H7 (cell line): ENCODE results near the gene SORBS2. TPM values are rescaled to one million over a fixed set of nuclear protein-coding genes. Genes with fewer than 3 reads are reported as not detected.
"Not testable (repeated sequence)": the region's sequence is repeated elsewhere in the genome, so short reads cannot be mapped to it uniquely, and the experiment has no call there.

ENCODE experiments used
- DNase-seq: peaks from one replicate; pipeline ENCODE4 v3.0.0; 2012
- H3K27me3 ChIP-seq: 2 replicates; pipeline ENCODE4 v1.6.0; 2011; ENCODE audit warnings: mild to moderate bottlenecking, low read length; ENCODE audit not compliant: control insufficient read depth, insufficient read depth
- H3K36me3 ChIP-seq: replicated peaks from 2 replicates; pipeline ENCODE4 v1.5.1; 2011; ENCODE audit warnings: low read length; ENCODE audit not compliant: control insufficient read depth, insufficient read depth
- H3K4me3 ChIP-seq: 2 replicates; pipeline ENCODE4 v1.5.1; 2011; ENCODE audit warnings: low read depth, mild to moderate bottlenecking, control low read depth, low read length, moderate library complexity; ENCODE audit not compliant: insufficient read depth
- total RNA-seq: library from RNA; depleted of rRNA; stranded (reverse); fragments of >200 nt; shearing (Covaris generic); gene quantifications from 2 replicates; pipeline ENCODE4 v1.2.3, GENCODE V29; 2014; rRNA removed

SORBS2 gene
- 6.8 and 7.3 TPM in 2 replicates for total RNA-seq

GRCh38 chr4:185811509-185812364, at the start of gene SORBS2:
TSS of gene SORBS2 (minus strand) at chr4:185812194. CDS start at chr4:185690571, 121,623 bp downstream.
- no peaks in the 10 kb centered on the region for H3K36me3 ChIP-seq
- no peak for DNase-seq
- H3K27me3 ChIP-seq = no peaks in the 10 kb centered on the region
- no peak within 1 kb of the TSS for H3K4me3 ChIP-seq

GRCh38 chr4:185859111-185859510, 47.1 kb upstream of the SORBS2 start:
- Histone ChIP-seq H3K4me3 (no peak overlapping the region), H3K36me3 (no peaks in the 10 kb centered on the region), H3K27me3 (no peaks in the 10 kb centered on the region)
- no peak for DNase-seq

GRCh38 chr4:185857561-185857960, 45.6 kb upstream of the SORBS2 start:
- DNase-seq, H3K36me3 ChIP-seq, H3K27me3 ChIP-seq, H3K4me3 ChIP-seq: not testable (repeated sequence)

- H3K4me3 ChIP-seq = no peak overlapping the region
- DNase-seq = no peak
- no peaks in the 10 kb centered on the region for H3K27me3 ChIP-seq
- no peaks in the 10 kb centered on the region for H3K36me3 ChIP-seq
Measured at GRCh38 chr4:185853841-185854240, 41.8 kb upstream of the SORBS2 start.

- no peaks in the 10 kb centered on the region for H3K36me3 ChIP-seq
- DNase-seq = no peak
- no peak overlapping the region for H3K4me3 ChIP-seq
- no peaks in the 10 kb centered on the region for H3K27me3 ChIP-seq
Measured at GRCh38 chr4:185852961-185853360, 41.0 kb upstream of the SORBS2 start.

- H3K4me3 ChIP-seq = no peak overlapping the region
- H3K27me3 ChIP-seq = no peaks in the 10 kb centered on the region
- no peak for DNase-seq
- H3K36me3 ChIP-seq = no peaks in the 10 kb centered on the region
Measured at GRCh38 chr4:185849664-185850550, 37.9 kb upstream of the SORBS2 start.

GRCh38 chr4:185847352-185848097, 35.5 kb upstream of the SORBS2 start:
- Histone ChIP-seq H3K4me3 (no peak overlapping the region), H3K36me3 (no peaks in the 10 kb centered on the region), H3K27me3 (no peaks in the 10 kb centered on the region)
- no peak for DNase-seq

- no peak for DNase-seq
- Histone ChIP-seq H3K27me3 (no peaks in the 10 kb centered on the region), H3K4me3 (no peak overlapping the region), H3K36me3 (no peaks in the 10 kb centered on the region)
Measured at GRCh38 chr4:185846505-185847150, 34.6 kb upstream of the SORBS2 start.

GRCh38 chr4:185845966-185846365, 34.0 kb upstream of the SORBS2 start:
- H3K36me3 ChIP-seq = no peaks in the 10 kb centered on the region
- H3K4me3 ChIP-seq = no peak overlapping the region
- H3K27me3 ChIP-seq = no peaks in the 10 kb centered on the region
- no peak for DNase-seq

- Histone ChIP-seq H3K27me3 (no peaks in the 10 kb centered on the region), H3K4me3 (no peak overlapping the region), H3K36me3 (no peaks in the 10 kb centered on the region)
- no peak for DNase-seq
Measured at GRCh38 chr4:185841451-185841850, 29.5 kb upstream of the SORBS2 start.

GRCh38 chr4:185840953-185841352, 29.0 kb upstream of the SORBS2 start:
- Histone ChIP-seq H3K36me3 (no peaks in the 10 kb centered on the region), H3K27me3 (no peaks in the 10 kb centered on the region), H3K4me3 (no peak overlapping the region)
- no peak for DNase-seq

- Histone ChIP-seq H3K36me3 (no peaks in the 10 kb centered on the region), H3K27me3 (no peaks in the 10 kb centered on the region), H3K4me3 (no peak overlapping the region)
- no peak for DNase-seq
Measured at GRCh38 chr4:185840201-185840600, 28.2 kb upstream of the SORBS2 start.

GRCh38 chr4:185839770-185840169, 27.8 kb upstream of the SORBS2 start:
- DNase-seq = no peak
- no peaks in the 10 kb centered on the region for H3K27me3 ChIP-seq
- no peak overlapping the region for H3K4me3 ChIP-seq
- no peaks in the 10 kb centered on the region for H3K36me3 ChIP-seq

GRCh38 chr4:185839194-185839712, 27.3 kb upstream of the SORBS2 start:
- peak; percentile 67 for DNase-seq
- Histone ChIP-seq H3K4me3 (no peak overlapping the region), H3K36me3 (no peaks in the 10 kb centered on the region), H3K27me3 (no peaks in the 10 kb centered on the region)
